Activated CD8-positive, alpha-beta memory T cell treated with anti-CD3 and anti-CD28 coated beads, Interleukin-2, amount 10 ng/mL, durations not matched to agents 7 days and 5 days (primary cell): ENCODE results near the gene DLEC1. TPM values are rescaled to one million over a fixed set of nuclear protein-coding genes. Genes with fewer than 3 reads are reported as not detected.

Experiments
- ATAC-seq: fragments of 150-1000 bp; cut with Tn5 transposase; one replicate; pipeline ENCODE4 v1.10.0; 2021; ENCODE audit warnings: moderate library complexity
- CTCF ChIA-PET: fragments of 350-600 bp; sonication (Branson Sonifier 250); formaldehyde crosslinking; loops from one replicate; lab custom pipeline; 2021; ENCODE audit warnings: antibody characterized with exemption; lab: Charles Lee
- DNase-seq: peaks from one replicate; pipeline ENCODE4 v3.0.0-alpha.2; 2020
- H3K27ac Mint-ChIP-seq: one replicate; pipeline ENCODE4 v1.8.0; 2021; ENCODE audit warnings: mild to moderate bottlenecking, mixed read lengths
- H3K27me3 Mint-ChIP-seq: one replicate; pipeline ENCODE4 v1.8.0; 2021; ENCODE audit warnings: mixed read lengths
- H3K36me3 Mint-ChIP-seq: one replicate; pipeline ENCODE4 v1.8.0; 2021; ENCODE audit warnings: mild to moderate bottlenecking, mixed read lengths
- H3K4me1 Mint-ChIP-seq: one replicate; pipeline ENCODE4 v1.8.0; 2021; ENCODE audit warnings: mixed read lengths
- H3K4me3 Mint-ChIP-seq: one replicate; pipeline ENCODE4 v1.8.0; 2021; ENCODE audit warnings: mild to moderate bottlenecking, moderate library complexity, mixed read lengths
- H3K9me3 Mint-ChIP-seq: one replicate; pipeline ENCODE4 v1.8.0; 2022; ENCODE audit warnings: low read depth, mixed read lengths
- total RNA-seq, 2 experiments: library from RNA; stranded (reverse); gene quantifications; one replicate each; pipeline ENCODE4 v1.2.3, GENCODE V29; 2021

DLEC1 gene
- total RNA-seq, 2 experiments from 2014 or later, result 0.26 to 1.1 TPM

DNA sequence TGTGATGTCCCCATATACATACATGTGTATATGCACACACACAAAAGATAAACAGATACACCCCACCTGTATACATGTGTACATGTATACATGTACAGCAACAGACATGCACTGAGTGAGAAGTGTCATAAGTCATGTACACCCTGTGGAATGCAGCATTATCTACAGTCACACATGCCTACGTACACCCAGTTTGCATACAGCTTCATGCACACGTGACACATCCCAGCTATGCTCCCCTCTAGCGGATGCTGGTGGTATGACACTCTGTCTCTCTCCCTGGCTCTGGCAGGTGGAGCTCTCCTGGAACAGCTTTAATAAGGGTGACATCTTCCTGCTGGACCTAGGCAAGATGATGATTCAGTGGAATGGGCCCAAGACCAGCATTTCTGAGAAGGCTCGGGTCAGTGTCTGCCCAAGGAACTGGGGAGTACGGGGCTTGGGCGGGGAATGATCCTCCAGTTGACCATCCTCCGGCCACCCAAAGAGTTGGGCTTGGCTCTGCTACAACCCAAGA lies 42.2 kb upstream of the DLEC1 start:
- CTCF ChIA-PET, result interaction anchor here (0.6 to 1.9 kb wide), 25 partner anchors 10 to 168 kb away, joined by 3 to 14 read pairs (median 4); partner anchors contain the start of genes ACAA1, OXSR1 and PLCD1
- H3K36me3 Mint-ChIP-seq, result peaks cover 20% of the 10 kb centered on the region
- peak; percentile 91 for DNase-seq
- no peaks in the 10 kb centered on the region for H3K9me3 Mint-ChIP-seq
- H3K27ac Mint-ChIP-seq, result peak overlapping the region; percentile 93
- no peaks in the 10 kb centered on the region for H3K27me3 Mint-ChIP-seq
- peak; percentile 47 for ATAC-seq
- H3K4me3 Mint-ChIP-seq, result no peak overlapping the region
- peaks cover 55% of the 10 kb centered on the region for H3K4me1 Mint-ChIP-seq

- Mint-ChIP-seq H3K4me1 (peaks cover 55% of the 10 kb centered on the region), H3K27me3 (no peaks in the 10 kb centered on the region), H3K9me3 (no peaks in the 10 kb centered on the region), H3K4me3 (no peak overlapping the region), H3K36me3 (peaks cover 20% of the 10 kb centered on the region), H3K27ac (peak overlapping the region; percentile 31)
- DNase-seq (no peak), ATAC-seq (no peak)
- CTCF ChIA-PET, result interaction anchor here (0.8 to 1.9 kb wide), 23 partner anchors 10 to 167 kb away, joined by 3 to 14 read pairs (median 4); partner anchors contain the start of genes ACAA1, OXSR1 and PLCD1
Measured at GRCh38 chr3:37997342-37997741, 41.7 kb upstream of the DLEC1 start.

DNA sequence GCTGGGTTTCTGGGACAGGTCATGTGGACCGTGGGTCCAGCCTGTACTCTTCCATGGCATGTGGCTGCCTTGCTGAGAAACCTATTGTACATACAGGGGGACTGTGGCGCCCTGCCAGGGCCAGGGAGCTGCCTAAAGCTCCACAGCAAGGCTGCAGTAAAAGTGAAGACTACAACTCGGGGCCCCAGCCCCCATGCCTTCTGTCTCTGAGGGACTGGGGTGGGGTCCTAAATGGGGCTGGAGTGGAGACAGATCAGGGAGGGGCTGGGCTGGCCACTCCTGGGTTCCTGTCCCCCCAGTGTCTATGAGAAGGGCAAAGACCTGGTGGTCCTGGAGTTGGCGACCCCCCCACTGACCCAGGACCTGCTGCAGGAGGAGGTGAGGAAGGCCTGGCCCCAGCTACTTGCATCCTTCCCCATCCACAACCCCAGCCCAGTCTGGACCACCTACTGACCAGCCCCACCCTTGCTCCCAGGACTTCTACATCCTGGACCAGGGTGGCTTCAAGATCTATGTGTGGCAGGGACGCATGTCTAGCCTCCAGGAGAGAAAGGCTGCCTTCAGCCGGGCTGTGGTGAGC lies 41.1 kb upstream of the DLEC1 start:
- CTCF ChIA-PET, result interaction anchor here (1.2 to 1.9 kb wide), 10 partner anchors 11 to 167 kb away, joined by 4 to 14 read pairs (median 6); partner anchors contain the start of genes OXSR1 and PLCD1
- Mint-ChIP-seq H3K9me3 (no peaks in the 10 kb centered on the region), H3K36me3 (peaks cover 20% of the 10 kb centered on the region), H3K4me3 (no peak overlapping the region), H3K27me3 (no peaks in the 10 kb centered on the region), H3K4me1 (peaks cover 55% of the 10 kb centered on the region), H3K27ac (peak overlapping the region; percentile 96)
- ATAC-seq (no peak), DNase-seq (no peak)

GRCh38 chr3:37999836-38000235 lies 39.2 kb upstream of the DLEC1 start:
- Mint-ChIP-seq H3K4me1 (peaks cover 53% of the 10 kb centered on the region), H3K36me3 (peaks cover 24% of the 10 kb centered on the region), H3K27ac (peak overlapping the region; percentile 71), H3K9me3 (no peaks in the 10 kb centered on the region), H3K4me3 (no peak overlapping the region), H3K27me3 (no peaks in the 10 kb centered on the region)
- DNase-seq (no peak), ATAC-seq (no peak)
- CTCF ChIA-PET, result no interaction called here

DNA sequence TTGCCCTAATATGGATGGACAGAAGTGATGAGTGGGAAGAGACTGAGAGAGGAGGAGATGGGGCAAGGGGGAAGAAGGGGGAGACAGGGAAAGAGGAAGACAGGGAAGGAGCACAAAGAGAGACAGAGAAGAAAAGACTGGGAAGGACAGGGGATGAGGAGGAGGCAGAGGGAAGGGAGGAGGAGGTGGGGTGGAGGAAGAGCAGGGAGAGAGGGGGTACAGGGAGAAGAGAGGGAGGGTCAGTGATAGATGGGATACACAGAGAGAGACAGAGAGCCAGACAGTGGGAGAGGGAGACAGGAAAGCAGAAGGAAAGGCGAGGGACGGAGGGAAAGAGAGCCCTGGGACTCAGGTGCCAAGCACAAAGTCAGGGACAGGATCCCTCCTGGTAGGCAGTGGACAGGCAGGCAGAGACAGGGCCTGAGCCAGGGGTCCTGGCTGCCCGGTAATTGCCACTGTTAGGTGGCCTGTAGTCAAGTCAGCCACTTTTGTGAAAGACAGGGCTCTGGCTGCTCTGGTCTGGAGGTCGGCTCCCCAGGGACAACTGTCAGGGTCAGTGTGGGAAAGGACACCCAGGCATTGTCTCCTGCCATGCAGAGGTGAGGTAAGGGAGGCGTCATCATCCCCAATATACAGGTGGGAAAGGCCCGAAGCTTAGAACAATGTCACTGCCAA lies 38.6 kb upstream of the DLEC1 start:
- H3K4me1 Mint-ChIP-seq, result peaks cover 49% of the 10 kb centered on the region
- no peaks in the 10 kb centered on the region for H3K9me3 Mint-ChIP-seq
- DNase-seq (no peak), ATAC-seq (no peak)
- H3K27ac Mint-ChIP-seq, result no peak overlapping the region
- H3K27me3 Mint-ChIP-seq, result no peaks in the 10 kb centered on the region
- CTCF ChIA-PET, result interaction anchor here (1.2 to 2.1 kb wide), 3 partner anchors 22 to 39 kb away, joined by 4 to 13 read pairs (median 6); partner anchors contain the start of gene DLEC1
- no peak overlapping the region for H3K4me3 Mint-ChIP-seq
- peaks cover 22% of the 10 kb centered on the region for H3K36me3 Mint-ChIP-seq

GRCh38 chr3:38000965-38001455 lies 38.0 kb upstream of the DLEC1 start:
- DNase-seq, result no peak
- no peak overlapping the region for H3K27ac Mint-ChIP-seq

DNA sequence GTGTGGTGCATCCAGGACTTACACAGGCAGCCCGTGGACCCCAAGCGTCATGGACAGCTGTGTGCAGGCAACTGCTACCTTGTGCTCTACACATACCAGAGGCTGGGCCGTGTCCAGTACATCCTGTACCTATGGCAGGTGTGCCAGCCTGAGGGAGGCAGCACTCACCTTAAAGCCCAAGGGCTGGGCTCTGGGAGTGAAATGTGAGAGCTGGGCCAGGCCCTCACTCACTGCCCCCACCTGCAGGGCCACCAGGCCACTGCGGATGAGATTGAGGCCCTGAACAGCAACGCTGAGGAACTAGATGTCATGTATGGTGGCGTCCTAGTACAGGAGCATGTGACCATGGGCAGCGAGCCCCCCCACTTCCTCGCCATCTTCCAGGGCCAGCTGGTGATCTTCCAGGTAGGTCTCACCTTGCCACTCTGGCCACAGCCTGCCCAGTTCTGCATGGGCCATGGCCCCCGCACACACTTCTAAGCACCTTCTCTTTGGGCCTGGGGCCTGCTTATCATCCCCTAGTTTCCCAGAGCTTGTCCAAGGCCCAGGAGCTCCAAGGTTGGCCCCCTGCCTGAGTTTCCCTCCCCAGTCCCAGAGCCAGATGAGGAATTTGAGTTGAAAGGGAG lies 37.4 kb upstream of the DLEC1 start:
- Mint-ChIP-seq H3K36me3 (peaks cover 10% of the 10 kb centered on the region), H3K27ac (no peak overlapping the region), H3K9me3 (no peaks in the 10 kb centered on the region), H3K4me1 (peaks cover 37% of the 10 kb centered on the region), H3K4me3 (no peak overlapping the region), H3K27me3 (no peaks in the 10 kb centered on the region)
- no peak for ATAC-seq
- DNase-seq, result no peak
- CTCF ChIA-PET, result interaction anchor here (1.2 to 2.1 kb wide), 3 partner anchors 21 to 38 kb away, joined by 4 to 13 read pairs (median 6); partner anchors contain the start of gene DLEC1

More at GRCh38 chr3:38000965-38001455, 38.0 kb upstream of the DLEC1 start:
- Mint-ChIP-seq H3K4me1 (peaks cover 43% of the 10 kb centered on the region), H3K4me3 (no peak overlapping the region), H3K9me3 (no peaks in the 10 kb centered on the region), H3K36me3 (peaks cover 15% of the 10 kb centered on the region), H3K27me3 (no peaks in the 10 kb centered on the region)
- CTCF ChIA-PET, result interaction anchor here (1.2 to 2.1 kb wide), 3 partner anchors 21 to 38 kb away, joined by 4 to 13 read pairs (median 6); partner anchors contain the start of gene DLEC1
- no peak for ATAC-seq

GRCh38 chr3:38002291-38002876 lies 36.6 kb upstream of the DLEC1 start:
- CTCF ChIA-PET, result interaction anchor here (1.9 to 2.1 kb wide), 4 partner anchors 28 to 38 kb away, joined by 10 to 25 read pairs (median 15); partner anchors contain the start of gene DLEC1
- no peaks in the 10 kb centered on the region for H3K27me3 Mint-ChIP-seq

DNA sequence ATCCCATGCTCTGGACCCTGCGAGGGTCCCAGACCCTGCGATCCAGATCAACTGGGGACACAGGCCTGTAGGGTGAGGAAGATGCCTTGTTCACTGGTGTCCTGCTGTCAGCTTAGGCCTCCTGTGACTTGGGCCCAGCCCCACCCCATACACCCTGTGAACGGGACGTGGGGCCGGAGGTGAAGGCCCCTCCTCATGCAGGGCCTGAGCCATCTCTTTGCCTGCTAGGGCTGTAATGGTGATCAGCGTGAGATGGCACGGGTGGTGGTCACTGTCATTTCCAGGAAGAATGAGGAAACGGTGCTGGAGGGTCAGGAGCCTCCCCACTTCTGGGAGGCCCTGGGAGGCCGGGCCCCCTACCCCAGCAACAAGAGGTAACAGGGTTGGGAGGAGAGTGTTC lies 36.1 kb upstream of the DLEC1 start:
- CTCF ChIA-PET, result interaction anchor here (1.3 to 2.1 kb wide), 7 partner anchors 9 to 147 kb away, joined by 3 to 25 read pairs (median 5); partner anchors contain the start of gene DLEC1
- Mint-ChIP-seq H3K36me3 (peaks cover 6% of the 10 kb centered on the region), H3K4me1 (peaks cover 30% of the 10 kb centered on the region), H3K27ac (no peak overlapping the region), H3K9me3 (no peaks in the 10 kb centered on the region), H3K4me3 (no peak overlapping the region), H3K27me3 (no peaks in the 10 kb centered on the region)
- DNase-seq (no peak), ATAC-seq (no peak)

More at GRCh38 chr3:38002291-38002876, 36.6 kb upstream of the DLEC1 start:
- ATAC-seq, result no peak
- Mint-ChIP-seq H3K9me3 (no peaks in the 10 kb centered on the region), H3K27ac (no peak overlapping the region), H3K4me1 (peaks cover 30% of the 10 kb centered on the region), H3K36me3 (peaks cover 6% of the 10 kb centered on the region), H3K4me3 (no peak overlapping the region)
- no peak for DNase-seq

DNA sequence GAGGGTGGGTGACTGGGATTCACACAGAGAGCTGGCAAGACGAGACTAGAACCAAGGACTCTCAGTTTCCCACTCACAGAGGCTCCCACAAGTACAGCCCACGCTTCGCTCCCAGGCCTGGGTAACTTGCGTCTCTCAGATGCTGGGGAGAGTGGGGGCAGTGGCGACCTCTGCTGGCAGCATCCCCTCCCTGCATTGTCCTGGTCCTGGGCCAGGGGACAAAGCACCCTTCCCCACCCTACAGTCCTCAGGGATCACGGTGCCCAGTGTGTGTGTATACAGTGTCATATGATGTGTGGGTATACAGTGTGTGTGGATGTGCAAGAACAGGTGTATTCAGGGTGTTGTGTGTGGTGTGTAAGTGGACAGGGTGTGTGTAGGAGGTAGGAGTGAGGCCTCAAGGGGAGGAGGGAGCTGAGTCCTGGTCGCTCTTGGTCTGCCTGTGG lies 35.6 kb upstream of the DLEC1 start:
- Mint-ChIP-seq H3K4me3 (no peak overlapping the region), H3K4me1 (peaks cover 25% of the 10 kb centered on the region), H3K9me3 (no peaks in the 10 kb centered on the region), H3K27ac (no peak overlapping the region), H3K27me3 (no peaks in the 10 kb centered on the region), H3K36me3 (peaks cover 6% of the 10 kb centered on the region)
- ATAC-seq (no peak), DNase-seq (peak; percentile 65)
- CTCF ChIA-PET, result interaction anchor here (0.7 to 2.1 kb wide), 11 partner anchors 9 to 149 kb away, joined by 3 to 25 read pairs (median 5); partner anchors contain the start of gene DLEC1

- ATAC-seq, result no peak
- H3K4me3 Mint-ChIP-seq, result no peak overlapping the region
- no peak overlapping the region for H3K27ac Mint-ChIP-seq
- H3K36me3 Mint-ChIP-seq, result peaks cover 6% of the 10 kb centered on the region
- CTCF ChIA-PET, result interaction anchor here (0.6 to 2.1 kb wide), 12 partner anchors 8 to 482 kb away, joined by 3 to 25 read pairs (median 4); partner anchors contain the start of gene DLEC1
- no peaks in the 10 kb centered on the region for H3K27me3 Mint-ChIP-seq
- no peak for DNase-seq
- peaks cover 21% of the 10 kb centered on the region for H3K4me1 Mint-ChIP-seq
- H3K9me3 Mint-ChIP-seq, result no peaks in the 10 kb centered on the region
Measured at GRCh38 chr3:38003817-38004414, 35.1 kb upstream of the DLEC1 start.
